Progenitor cell of endocrine pancreas (in vitro differentiated cells): ENCODE measurements around the gene URB1. TPM values are rescaled to one million over a fixed set of nuclear protein-coding genes. Genes with fewer than 3 reads are reported as not detected.

Source experiments
- DNase-seq: peaks from one replicate; pipeline ENCODE4 v3.0.0; 2021; ENCODE audit warnings: low spot score; ENCODE audit not compliant: unreplicated experiment
- H3K27ac Mint-ChIP-seq: 2 replicates; pipeline ENCODE4 v1.8.0; 2021; ENCODE audit warnings: mild to moderate bottlenecking, moderate library complexity, mixed read lengths
- H3K27me3 Mint-ChIP-seq: 2 replicates; pipeline ENCODE4 v1.8.0; 2021; ENCODE audit warnings: mixed read lengths
- H3K36me3 Mint-ChIP-seq: 2 replicates; pipeline ENCODE4 v1.8.0; 2022; ENCODE audit warnings: mixed read lengths; ENCODE audit not compliant: insufficient read depth
- H3K4me1 Mint-ChIP-seq: 2 replicates; pipeline ENCODE4 v1.8.0; 2021; ENCODE audit warnings: low read depth, mixed read lengths
- H3K4me3 Mint-ChIP-seq: 2 replicates; pipeline ENCODE4 v1.8.0; 2021; ENCODE audit warnings: low read depth, mild to moderate bottlenecking, moderate library complexity, mixed read lengths
- H3K9me3 Mint-ChIP-seq: 2 replicates; pipeline ENCODE4 v1.8.0; 2021; ENCODE audit warnings: low read depth, mixed read lengths
- total RNA-seq: library from RNA; stranded (reverse); gene quantifications from 2 replicates; pipeline ENCODE4 v1.2.1, GENCODE V29; 2021
- TF ChIP-seq, protein P1 (sequence below): fragments of 200-600 bp; sonication (generic); IDR thresholded peaks from one replicate; pipeline ENCODE4 v1.5.0; 2021; ENCODE audit warnings: antibody characterized with exemption, mild to moderate bottlenecking; ENCODE audit not compliant: unreplicated experiment

The URB1 gene
- total RNA-seq, 1 donor from 2014 or later, result 17.1 TPM

DNA sequence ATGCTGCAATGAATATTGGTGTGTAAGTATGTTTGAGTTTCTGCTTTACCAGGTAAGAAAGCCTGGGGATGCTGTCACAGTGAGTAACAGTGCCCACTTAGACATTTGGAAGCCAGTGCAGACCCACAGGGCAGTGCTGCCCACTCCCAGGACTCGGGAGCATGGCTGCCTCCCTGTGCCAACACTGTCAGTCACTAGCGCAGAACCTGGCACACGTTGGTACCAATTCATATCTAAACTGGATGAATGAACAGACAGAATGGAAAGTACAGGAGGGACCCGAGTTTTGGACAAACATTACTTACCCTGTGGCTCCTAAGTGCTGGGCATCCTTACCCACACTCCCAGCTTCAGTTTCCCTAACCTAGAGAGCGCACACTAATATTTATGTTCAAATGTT is 18.1 kb upstream of the URB1 start:
- H3K4me3 Mint-ChIP-seq, result peak overlapping the region; percentile 14
- H3K9me3 Mint-ChIP-seq, result no peaks in the 10 kb centered on the region
- peaks cover 22% of the 10 kb centered on the region for H3K4me1 Mint-ChIP-seq
- no peak for DNase-seq
- TF ChIP-seq, protein P1, sequence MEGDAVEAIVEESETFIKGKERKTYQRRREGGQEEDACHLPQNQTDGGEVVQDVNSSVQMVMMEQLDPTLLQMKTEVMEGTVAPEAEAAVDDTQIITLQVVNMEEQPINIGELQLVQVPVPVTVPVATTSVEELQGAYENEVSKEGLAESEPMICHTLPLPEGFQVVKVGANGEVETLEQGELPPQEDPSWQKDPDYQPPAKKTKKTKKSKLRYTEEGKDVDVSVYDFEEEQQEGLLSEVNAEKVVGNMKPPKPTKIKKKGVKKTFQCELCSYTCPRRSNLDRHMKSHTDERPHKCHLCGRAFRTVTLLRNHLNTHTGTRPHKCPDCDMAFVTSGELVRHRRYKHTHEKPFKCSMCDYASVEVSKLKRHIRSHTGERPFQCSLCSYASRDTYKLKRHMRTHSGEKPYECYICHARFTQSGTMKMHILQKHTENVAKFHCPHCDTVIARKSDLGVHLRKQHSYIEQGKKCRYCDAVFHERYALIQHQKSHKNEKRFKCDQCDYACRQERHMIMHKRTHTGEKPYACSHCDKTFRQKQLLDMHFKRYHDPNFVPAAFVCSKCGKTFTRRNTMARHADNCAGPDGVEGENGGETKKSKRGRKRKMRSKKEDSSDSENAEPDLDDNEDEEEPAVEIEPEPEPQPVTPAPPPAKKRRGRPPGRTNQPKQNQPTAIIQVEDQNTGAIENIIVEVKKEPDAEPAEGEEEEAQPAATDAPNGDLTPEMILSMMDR, result no peak
- no peak overlapping the region for H3K27ac Mint-ChIP-seq
- no peaks in the 10 kb centered on the region for H3K36me3 Mint-ChIP-seq
- peaks cover 74% of the 10 kb centered on the region for H3K27me3 Mint-ChIP-seq

DNA sequence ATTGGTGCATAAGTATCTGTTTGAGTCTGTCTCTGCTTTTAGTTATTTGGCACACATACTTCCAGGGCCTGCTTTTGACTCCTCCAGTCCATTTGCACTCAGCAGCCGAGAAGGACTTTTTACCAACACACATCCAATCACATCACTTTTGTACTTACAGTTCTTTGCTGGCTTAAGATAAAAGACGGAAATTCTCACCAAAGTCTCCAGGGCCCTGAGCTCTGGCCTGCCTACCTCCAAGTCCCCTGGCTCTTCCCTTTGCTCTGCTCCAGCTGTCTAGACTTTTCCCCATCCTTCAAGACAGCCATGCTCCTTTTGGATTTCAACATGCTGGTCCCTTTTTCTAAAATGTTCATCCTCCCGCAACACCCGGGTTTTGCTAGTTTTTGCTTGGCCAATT is 17.5 kb upstream of the URB1 start:
- TF ChIP-seq, protein P1, result no peak
- H3K4me1 Mint-ChIP-seq, result peaks cover 15% of the 10 kb centered on the region
- H3K27ac Mint-ChIP-seq, result no peak overlapping the region
- peaks cover 68% of the 10 kb centered on the region for H3K27me3 Mint-ChIP-seq
- no peaks in the 10 kb centered on the region for H3K36me3 Mint-ChIP-seq
- no peak overlapping the region for H3K4me3 Mint-ChIP-seq
- DNase-seq, result no peak
- no peaks in the 10 kb centered on the region for H3K9me3 Mint-ChIP-seq

DNA sequence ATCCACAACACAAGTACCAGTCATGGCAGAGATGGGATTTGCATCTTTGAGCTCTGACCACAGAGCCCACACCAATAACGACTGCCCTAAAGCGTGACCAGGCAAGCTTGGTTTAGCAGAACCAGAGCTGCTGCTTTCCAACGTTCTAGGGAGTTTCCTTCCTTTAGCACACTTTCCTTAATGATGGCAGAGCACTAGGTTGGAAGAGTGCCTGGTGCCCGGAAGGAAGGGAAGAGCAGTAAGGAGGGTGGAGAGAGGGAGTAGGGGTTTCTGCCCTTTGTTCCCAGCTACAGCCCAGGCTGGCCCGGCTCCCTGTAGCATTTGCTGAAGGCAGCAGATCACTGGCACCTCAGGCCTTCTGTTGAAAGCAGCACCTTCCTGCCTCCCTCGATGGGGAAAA is 13.6 kb upstream of the URB1 start:
- no peak overlapping the region for H3K27ac Mint-ChIP-seq
- H3K4me3 Mint-ChIP-seq, result no peak overlapping the region
- TF ChIP-seq, protein P1, result no peak
- DNase-seq, result no peak
- H3K4me1 Mint-ChIP-seq, result no peaks in the 10 kb centered on the region
- peaks cover 40% of the 10 kb centered on the region for H3K27me3 Mint-ChIP-seq
- no peaks in the 10 kb centered on the region for H3K9me3 Mint-ChIP-seq
- no peaks in the 10 kb centered on the region for H3K36me3 Mint-ChIP-seq

DNA sequence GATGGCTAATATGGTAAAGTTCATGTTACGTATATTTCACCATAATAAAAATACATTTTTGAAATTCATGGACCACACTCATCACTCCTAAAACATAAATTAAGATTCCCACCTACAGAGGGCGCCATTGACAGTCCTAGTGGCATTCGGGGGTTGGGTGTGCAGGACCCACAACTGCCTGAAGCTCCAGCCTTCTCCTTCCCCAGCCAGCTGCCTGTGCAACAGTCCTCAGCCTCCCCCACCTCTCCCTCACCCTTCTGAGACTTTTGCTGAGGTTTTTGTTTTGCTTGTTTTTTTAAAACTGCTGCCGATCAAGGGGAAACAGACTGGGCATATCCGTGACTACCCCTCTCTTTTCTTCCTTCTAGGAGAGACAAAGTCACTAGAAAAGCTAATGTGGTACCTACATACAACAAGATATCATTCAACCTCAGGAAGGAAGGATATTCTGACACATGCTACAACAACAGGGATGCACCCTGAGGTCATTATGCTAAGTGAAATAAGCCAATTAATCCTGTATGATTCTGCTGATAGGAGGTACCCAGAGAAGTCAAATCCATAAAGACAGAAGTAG is 10.5 kb upstream of the URB1 start:
- no peak overlapping the region for H3K4me3 Mint-ChIP-seq

DNA sequence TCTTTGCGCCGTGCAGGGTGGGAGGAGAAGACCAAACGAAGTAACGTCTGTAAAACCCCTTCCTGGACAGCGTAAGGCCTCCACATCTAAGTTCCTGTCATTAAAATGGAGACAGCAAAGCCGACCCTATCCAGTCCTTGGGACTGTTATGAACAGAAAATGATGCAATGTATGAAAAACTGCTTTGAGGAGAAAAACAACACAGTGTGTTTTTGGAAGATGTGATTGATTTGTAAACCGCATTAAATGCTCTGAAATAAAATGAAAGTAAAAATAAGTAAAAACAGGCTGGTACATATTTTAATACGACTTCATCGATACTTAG is 827 bp upstream of the URB1 start:
- Mint-ChIP-seq H3K4me3 (peak overlapping the region; percentile 84), H3K9me3 (no peaks in the 10 kb centered on the region), H3K27ac (no peak overlapping the region), H3K27me3 (peaks cover 22% of the 10 kb centered on the region), H3K4me1 (peaks cover 6% of the 10 kb centered on the region), H3K36me3 (peaks cover 4% of the 10 kb centered on the region)
- no peak for DNase-seq
- TF ChIP-seq, protein P1, result no peak

More for the DNA sequence above, 10.5 kb upstream of the URB1 start:
- Mint-ChIP-seq H3K27me3 (peaks cover 30% of the 10 kb centered on the region), H3K27ac (no peak overlapping the region), H3K4me1 (no peaks in the 10 kb centered on the region), H3K9me3 (no peaks in the 10 kb centered on the region), H3K36me3 (no peaks in the 10 kb centered on the region)
- TF ChIP-seq, protein P1, result peak; percentile 79
- peak; percentile 33 for DNase-seq
